HG03060 (cell line): ENCODE data around the gene C10orf105.

Experiments
- ATAC-seq: cut with Tn5 transposase; IDR thresholded peaks from one replicate; pipeline ENCODE4 v1.9.1; 2021; ENCODE audit warnings: low read depth, moderate number of reproducible peaks; ENCODE audit not compliant: unreplicated experiment

C10orf105 gene

DNA sequence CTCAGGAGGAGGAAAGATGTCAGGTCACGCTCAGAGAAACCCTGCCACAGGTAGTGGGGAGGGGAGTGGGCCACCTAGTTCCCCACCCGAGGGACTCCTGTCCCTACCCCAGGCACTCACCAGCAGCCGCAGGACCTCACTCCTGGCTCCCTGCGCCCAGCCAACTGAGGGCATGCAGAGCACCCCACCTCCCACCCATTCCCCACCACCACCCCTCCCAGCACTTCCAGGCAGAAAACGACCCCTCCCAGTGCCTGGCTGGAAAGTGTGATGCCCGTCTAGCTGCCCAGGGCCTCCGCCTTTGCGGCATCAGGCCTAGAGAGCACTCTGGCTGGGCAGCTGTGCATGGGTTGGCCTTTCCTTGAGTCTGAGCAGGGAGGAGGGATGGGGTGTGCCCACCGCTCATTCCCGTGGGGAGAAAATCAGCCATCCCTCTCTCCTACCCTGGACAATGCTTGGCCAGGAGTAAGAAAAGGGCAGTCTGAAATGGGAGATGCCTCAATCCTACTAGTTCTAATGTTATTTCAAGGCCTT is 1.3 kb downstream of the C10orf105 start:
- no peak for ATAC-seq

DNA sequence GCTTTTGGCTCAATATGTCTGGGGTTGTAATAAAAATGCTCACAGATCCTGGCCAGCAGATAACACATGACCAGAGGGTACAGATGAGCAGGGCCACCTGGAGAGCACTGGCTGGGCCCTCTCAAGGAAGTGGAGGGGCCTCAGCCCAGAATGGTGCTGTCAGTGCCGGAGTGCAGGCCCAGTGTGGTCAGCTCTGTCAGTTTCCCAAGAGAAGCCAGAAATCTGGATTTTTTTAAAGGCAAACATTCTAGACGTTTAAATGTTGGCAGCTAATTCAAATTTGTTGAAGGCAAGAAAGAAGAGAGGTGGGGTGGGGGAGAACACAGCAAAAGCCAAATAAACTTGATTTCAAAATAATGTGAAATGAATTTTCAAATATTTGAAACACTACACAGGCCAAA is 2.0 kb downstream of the C10orf105 start:
- ATAC-seq: no peak

DNA sequence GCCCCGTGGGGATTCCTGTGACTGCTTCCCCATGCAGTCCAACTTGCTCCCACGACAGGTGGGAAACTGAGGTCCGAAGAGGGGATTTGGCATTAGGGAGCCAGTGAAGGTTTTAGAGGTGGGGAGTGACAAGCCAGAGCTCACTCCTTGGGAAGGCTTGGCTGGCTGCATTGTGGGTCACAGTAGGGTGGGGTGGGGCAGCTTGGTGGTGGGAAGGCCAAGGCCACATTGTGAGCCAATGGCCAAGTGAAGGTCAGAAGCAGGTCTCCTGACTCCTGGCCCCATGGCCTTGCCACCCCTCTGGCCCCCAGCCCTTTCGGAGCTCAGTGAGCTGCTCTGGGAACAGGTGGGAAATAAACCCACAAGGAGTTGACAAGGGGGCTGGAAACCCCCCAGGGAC is 2.5 kb downstream of the C10orf105 start:
- ATAC-seq: no peak

DNA sequence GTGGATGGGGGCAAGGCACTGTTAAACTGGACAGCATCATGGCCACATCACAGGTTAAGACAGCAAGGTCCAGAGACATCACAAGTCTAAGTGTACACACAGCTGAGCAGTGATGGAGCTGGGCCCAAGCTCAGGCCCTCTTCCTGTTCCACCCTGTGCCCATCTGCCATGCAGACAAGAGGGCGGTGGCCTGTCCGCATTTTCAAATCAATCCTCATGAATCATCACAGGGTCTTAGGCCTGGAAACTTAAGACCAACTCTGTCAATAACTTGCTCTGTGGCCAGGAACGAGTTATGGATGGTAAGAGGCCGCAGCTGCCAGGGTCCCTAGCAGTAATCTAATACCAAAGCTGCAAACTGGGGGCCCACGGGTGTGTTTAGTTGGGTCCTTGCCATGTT is 3.2 kb downstream of the C10orf105 start:
- ATAC-seq: no peak

DNA sequence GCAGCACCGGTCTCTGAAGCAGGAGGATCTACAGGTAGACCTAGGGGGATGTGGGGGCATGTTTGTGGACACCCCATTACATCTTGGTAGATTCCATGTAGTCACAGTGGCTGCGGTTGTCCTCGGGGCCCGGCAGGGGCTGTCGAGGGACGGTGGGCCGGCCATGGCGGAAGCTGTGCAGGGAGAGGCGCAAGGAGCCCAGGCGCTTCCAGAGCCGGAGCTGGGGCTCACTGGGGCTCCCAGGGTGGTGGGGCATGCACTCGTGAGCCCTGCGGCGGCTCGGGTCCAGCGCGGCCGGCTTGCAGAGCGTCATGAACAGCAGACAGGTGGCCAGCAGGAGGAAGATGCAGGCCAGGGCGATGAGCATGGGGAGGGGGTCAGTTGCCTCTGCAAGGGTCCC is 3.7 kb downstream of the C10orf105 start:
- no peak for ATAC-seq

DNA sequence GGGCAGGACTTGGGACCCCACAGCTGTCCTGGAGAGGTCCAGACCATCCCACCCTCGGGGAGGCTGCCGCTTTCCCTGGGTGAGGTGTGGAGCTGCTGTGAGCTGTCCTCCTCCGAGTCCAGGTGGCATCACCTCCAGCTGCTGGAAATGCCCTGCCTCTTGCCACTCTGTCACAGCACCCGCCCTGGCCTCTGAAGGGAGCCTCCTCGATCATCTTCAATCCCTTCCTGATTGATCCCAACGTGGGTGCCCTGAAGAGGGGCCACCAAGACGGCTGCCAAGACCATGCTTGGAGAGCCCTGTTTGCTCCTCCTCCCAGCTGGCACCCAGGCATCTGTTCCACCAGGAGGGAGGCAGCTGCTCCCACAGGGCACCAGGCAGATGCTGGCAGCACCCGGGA is 4.6 kb downstream of the C10orf105 start:
- ATAC-seq: no peak

DNA sequence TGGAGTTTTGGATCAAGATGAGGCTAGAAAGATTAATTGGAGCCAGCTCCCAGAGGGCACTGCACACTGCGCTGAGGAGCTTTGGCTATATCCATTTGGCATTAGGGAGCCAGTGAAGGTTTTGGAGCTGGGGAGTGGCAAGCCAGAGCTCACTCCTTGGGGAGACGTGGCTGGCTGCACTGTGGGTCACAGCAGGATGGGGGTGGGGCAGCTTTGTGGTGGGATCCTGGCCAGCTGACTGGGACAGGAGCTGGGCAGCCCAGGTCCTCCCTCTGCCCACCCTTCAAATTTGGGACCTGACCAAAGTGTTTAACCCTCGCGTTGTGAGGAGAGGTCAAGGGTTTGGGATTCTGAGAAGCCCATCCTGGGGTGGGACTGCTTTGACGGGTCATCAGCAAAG is 5.0 kb downstream of the C10orf105 start:
- no peak for ATAC-seq

DNA sequence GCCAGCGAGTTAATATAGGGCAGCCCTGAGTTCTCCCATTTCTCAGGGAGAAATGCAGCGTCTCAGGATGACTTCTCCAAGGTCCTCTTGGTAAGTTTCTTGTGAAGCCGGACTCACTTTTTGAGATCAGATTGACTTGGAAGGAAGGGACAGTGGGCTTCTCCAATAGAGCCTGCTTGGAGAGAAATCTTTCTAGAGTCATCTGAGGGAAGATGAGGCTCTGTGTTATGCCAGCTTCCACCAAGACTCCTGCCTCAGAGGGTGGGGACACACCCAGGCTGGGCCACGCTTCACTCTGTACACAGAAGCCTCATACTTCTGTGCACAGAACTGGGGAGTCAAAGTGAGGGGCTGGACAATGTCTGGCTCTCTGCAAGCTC is 5.6 kb downstream of the C10orf105 start:
- no peak for ATAC-seq

DNA sequence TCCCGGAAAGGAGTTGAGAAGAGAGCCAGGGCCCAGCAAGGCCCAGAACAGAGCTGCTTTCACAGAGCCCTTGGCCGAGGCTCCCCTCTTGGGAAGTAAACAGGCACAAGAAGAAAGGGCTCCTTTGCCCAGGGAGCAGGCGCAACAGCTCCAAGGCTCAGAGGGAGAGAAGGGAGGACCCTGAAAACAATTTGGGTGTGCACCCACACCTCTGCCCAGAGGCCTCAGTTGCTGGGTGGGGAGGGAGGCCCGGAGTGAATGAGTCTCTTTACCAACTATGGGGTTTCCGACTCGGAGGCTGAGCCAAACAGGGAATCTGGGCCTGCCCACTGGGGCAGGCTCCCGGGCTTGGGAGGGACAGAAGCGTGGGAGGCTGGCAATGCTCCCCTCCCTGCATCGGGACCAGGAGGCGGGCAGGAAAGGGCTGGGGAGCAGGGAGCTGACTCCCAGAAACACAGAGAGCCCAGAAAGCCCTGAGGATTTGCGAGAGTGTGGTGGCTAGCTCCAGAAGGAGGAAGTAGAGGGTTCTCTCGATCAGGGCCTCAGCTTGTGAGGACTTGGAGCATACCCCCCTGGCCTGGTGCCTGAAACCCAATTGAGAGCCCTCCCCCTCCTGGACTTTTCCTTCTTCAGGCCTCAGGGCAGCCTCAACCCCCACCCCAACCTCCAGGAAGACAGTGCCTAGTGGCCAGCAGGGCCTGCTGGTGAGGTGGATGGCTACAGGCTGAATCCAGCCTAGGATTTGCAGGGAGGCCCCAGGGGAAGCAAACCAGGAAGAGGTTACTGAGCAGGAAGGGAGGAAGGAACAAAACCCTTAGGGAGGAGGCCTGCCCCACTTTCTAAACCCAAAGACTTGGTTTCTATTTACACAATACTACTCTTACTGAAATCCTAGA is 6.2 kb downstream of the C10orf105 start:
- no peak for ATAC-seq

DNA sequence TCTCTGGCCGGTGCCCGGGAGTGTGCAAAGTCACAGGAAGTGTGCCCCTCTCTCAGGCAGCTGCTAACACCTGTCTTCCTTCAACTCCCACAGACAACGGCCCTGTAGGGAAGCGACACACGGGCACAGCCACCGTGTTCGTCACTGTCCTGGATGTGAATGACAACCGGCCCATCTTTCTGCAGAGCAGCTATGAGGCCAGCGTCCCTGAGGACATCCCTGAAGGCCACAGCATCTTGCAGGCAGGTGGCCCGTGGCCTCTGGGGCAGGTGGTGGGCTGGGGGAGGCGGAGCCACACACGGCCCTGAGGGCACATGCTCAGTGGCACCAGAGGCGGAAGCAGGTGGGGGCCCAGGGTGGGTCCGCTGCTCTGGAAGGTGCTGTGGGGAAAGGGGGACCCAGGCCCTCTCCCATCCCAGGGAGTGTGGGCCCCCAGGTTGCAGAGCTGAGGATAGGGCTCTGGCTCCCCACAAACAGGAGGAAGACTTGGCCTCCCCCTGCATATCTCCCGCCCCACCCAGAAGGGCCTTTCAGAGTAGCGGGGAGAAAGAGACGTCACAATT is 6.9 kb downstream of the C10orf105 start:
- no peak for ATAC-seq

DNA sequence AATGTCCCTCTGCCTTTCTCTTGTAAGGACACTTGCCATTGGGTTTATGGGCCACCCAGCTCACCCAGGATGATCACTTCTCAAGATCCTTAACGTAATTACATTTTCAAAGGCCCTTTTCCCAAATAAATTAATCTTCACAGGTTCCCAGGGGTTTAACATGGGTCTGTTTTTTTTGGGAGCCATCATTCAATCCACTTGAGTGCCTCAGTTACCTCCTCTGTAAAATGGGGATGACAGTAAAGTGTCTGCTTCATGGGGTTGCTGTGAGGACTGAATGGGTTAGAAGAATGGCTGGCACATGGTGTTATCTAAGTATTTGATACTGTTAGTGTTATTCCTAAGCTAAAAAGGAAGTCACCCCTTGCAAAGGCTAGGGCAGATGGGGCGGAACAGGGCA is 7.4 kb downstream of the C10orf105 start:
- no peak for ATAC-seq

DNA sequence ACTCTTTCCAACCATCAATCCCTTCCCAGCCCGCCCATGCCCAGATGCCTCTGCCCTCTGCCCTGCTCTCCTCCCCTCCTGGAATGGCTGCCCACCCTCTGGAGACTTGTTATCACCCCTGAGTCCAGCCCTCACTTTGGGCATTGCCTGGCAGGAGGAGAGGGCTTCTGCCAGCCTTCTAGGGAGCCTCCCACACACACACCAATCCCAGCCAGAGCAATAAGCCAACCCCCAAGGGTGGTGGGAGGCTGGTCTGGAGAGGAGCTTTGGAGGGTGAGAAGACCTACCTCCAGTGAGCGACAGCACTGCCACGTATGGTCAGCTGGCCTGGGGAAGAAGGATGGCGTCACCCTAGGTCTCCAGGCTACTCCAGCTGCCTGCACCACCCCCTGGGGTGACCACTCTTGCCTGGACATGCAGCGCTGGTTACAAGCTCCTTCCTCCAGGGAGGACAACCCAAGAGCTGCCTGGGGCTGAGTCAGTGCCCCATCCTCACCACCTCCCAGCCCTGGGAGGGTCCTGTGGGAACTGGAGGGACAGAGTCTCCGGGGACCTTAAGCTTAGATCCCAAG is 8.4 kb downstream of the C10orf105 start:
- no peak for ATAC-seq

DNA sequence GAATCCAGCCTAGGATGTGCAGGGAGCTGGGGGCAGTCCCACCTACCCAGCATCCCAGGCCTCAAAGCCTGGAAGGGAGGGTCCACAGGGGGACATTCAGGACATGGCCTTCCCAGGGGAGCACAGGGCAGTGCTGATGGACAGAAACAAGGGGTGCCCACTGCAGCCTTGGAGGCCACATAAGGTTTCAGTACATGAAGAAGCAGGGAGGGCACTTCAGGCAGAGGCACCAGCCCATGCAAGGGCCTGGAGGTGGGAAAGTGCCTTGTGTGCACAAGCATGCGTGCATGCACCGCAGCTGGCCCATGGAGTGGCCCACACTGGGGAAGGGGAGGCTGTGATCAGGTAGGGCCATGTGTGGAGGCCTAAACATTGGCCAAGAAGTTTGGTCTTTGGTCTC is 9.1 kb downstream of the C10orf105 start:
- no peak for ATAC-seq

DNA sequence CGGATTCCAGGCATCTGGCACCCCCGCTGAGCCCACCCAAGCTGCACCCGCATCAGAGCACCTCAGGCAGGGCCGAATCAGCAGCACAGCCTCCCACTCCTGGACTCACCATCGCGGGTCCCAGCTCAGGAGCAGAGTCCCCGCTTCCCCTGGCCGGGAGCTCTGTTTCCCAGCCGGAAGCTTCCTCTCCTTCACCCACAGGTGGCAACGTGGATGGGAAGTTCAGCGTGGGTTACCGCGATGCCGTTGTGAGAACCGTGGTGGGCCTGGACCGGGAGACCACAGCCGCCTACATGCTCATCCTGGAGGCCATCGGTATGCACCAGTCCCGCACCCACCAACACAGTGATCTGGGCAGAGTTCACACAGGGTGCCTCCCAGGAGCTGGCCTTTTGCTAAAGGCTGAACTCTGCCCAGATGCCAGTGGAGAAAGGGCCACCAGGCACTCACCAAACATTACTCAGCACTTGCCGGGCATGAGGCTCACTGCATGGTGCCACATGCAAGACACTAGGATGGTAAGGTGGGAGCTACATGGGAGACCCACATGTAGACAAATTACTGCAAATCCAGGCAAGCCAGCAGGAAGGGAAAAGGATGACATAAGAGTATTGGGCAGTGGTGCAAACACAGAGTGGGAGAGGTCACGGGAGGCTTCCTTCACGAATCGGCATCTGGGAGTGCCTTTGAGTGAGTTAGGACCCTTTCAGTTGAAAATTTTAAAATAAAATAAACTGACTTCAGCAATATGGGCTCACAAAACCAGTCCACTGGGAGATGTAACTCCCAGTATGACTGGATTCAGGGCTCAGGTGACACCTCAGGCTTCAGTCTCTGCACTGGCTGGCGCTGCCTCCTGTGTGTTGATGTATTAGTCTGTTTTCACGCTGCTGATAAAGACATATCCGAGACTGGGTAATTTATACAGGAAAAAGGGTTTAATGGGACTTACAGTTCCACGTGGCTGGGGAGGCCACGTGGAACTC is 10.4 kb downstream of the C10orf105 start:
- no peak for ATAC-seq

DNA sequence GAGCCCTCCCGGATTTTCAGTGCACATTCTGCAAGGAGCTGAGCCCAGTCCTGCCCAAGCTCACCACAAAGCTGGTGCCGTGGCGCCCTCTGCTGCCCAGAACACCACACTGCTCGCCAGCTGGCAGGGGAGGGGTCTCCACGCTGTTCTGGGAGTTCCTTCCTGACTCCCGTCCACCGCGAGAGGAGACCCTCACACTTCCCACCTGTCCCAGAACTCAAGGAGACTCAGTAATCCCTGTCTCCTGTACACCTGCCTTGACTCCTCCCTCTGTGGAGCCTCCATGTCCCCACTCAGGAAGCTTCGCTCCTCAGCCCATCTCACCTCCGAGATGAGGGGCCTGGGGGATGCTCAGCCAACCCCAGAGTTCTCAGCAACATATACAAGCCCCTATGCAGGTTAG is 11.3 kb downstream of the C10orf105 start:
- ATAC-seq: no peak

DNA sequence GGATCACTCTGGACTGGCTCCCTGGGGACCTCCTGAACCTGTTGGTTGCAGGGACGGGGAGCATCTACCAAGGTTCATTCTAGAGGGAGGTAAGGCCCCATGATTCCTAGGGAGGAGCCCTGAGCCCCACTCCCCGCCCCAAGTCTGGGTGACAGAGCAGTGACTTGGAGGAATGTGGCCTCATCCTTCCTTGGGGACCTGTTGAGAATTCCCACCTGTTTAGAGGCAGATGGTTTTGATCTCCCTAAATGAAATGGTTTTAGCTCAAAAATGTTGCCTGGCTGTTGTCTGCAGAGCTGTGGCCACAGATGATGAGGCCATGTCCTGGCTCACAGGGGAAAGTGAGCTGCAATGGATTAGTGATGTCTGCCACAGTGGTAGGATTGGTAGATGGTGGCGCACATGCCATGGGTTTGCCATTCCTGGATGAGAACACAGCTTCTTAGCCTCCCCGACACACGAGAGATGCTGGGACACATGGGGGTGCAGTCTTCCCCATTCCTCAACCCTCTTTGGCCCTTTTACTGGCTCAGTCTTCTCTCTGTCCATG is 12.3 kb downstream of the C10orf105 start:
- no peak for ATAC-seq

DNA sequence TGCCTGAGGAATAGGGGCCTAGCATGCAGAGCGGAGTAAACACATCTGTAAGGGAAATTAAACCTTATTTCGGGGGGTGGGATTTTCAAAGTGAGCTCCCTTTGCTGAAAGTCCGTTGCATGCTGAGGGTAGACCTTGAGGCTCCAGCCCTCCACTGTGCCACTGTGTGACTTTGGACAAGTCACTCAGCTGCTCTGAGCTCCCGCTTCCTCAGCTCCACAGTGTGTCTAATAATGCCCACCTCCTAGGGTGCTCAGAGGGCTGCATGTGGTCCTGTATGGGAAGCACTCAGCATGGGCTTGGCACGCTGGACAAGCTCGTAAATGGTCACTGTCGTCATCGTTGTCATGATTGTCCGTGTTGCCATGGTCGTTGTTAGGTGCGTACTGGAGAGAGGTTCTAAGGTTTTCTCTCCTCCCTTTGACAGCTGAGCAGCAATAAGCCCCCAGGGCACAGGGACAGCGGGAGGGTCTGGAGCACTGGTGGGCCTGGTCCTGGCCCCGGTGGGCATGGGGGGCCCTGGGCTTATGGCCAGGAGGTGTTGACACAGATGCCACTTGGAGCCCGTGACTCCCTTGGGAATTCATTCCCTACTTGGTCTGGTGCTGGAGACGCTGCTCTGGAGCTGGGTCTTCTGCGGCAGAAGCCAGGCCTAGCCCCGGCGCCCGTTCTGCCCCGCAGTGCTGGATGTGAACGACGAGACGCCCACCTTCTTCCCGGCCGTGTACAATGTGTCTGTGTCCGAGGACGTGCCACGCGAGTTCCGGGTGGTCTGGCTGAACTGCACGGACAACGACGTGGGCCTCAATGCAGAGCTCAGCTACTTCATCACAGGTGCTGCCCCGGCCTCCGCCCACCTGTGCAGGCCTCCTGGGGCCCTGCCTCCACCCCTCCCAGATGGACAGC is 13.1 kb downstream of the C10orf105 start:
- no peak for ATAC-seq

DNA sequence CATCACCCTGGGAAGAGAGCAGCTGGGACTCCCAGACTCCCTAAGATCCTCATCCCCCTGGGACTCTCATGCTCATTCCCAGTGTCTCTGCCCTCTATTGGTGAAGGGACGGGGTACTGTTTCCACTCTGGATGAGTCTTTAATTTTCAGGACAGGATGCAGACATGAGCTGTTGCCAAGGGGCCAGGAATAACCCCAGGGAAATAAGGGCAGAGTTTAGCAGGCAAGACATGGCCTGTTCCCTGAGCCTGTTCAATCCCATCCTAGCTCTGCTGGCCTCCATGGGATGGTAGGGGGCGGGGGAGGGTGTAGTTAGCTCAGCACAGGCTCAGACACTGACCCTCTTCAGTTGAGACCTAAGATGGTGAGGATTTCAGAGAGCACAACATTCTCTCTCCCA is 14.0 kb downstream of the C10orf105 start:
- no peak for ATAC-seq

DNA sequence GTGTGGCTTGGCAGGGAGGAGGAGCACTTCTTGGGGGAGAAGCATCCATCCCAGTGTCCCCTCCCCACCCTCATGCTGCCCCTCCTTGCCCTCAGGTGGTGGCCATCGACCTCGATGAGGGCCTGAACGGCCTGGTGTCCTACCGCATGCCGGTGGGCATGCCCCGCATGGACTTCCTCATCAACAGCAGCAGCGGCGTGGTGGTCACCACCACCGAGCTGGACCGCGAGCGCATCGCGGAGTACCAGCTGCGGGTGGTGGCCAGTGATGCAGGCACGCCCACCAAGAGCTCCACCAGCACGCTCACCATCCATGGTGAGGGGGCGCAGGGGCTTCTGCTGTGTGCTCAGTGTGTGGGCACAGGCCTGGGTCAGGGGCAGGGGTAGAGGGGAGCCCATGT is 14.8 kb downstream of the C10orf105 start:
- no peak for ATAC-seq
